Colonic mucosa (tissue), 4 donors: Measurements from ENCODE around the gene VIPR2. TPM values are rescaled to one million over a fixed set of nuclear protein-coding genes. Genes with fewer than 3 reads are reported as not detected.

Source experiments
- DNase-seq: peaks from one replicate; pipeline ENCODE4 v3.0.0-alpha.2; 2020
- H3K27ac ChIP-seq: fragments of 200-600 bp; one replicate; pipeline ENCODE4 v1.8.0; 2021
- H3K27me3 ChIP-seq: fragments of 200-600 bp; one replicate; pipeline ENCODE4 v1.8.0; 2021
- H3K36me3 ChIP-seq: fragments of 200-600 bp; one replicate; pipeline ENCODE4 v1.8.0; 2021
- H3K4me1 ChIP-seq: fragments of 200-600 bp; one replicate; pipeline ENCODE4 v1.8.0; 2021; ENCODE audit warnings: mild to moderate bottlenecking
- H3K4me3 ChIP-seq: fragments of 200-600 bp; one replicate; pipeline ENCODE4 v1.8.0; 2021
- H3K9ac ChIP-seq, 2 donors: one replicate each; pipeline ENCODE4 v1.7.0; 2013; ENCODE audit warnings: control low read depth in 2 of 2, low read depth in 2 of 2, low read length in 2 of 2
- H3K9me3 ChIP-seq: fragments of 200-600 bp; one replicate; pipeline ENCODE4 v1.8.0; 2021
- CTCF ChIP-seq: fragments of 200-600 bp; IDR thresholded peaks from one replicate; pipeline ENCODE4 v1.8.0; 2022; ENCODE audit warnings: antibody characterized with exemption, mild to moderate bottlenecking
- intact Hi-C: fragments of 100-400 bp; cut with DNase I; formaldehyde crosslinking; loops from one replicate; pipeline ENCODE4 v1.14.1; 2022
- total RNA-seq, 2 donors: library from RNA; stranded (reverse); fragmentation: NEBNext Ultra II Directional in 1 of 2; extraction: Animal tissue kit (Norgen Biotek cat#: 25700) in 1 of 2; gene quantifications; one replicate each; pipeline ENCODE4 v1.2.1, GENCODE V29; 2021
- donor health status: healthy.
- donor health status: DM: no; HTN: no; CAD: no.
- donor health status: DM: no; HTN: no; CAD: no.

The VIPR2 gene
- total RNA-seq, 2 donors from 2014 or later, result 0.37 to 1.3 TPM

GRCh38 chr7:158997471-158997870, 147.2 kb downstream of the VIPR2 start:
- H3K9me3 ChIP-seq, result no peaks in the 10 kb centered on the region
- no peak for TF ChIP-seq CTCF
- no peak overlapping the region for H3K27ac ChIP-seq
- no peaks in the 10 kb centered on the region for H3K4me1 ChIP-seq
- DNase-seq, result no peak
- H3K4me3 ChIP-seq, result no peak overlapping the region
- intact Hi-C loops, result no loop called here
- H3K9ac ChIP-seq, result no peak overlapping the region
- H3K36me3 ChIP-seq, result no peaks in the 10 kb centered on the region
- peaks cover 4% of the 10 kb centered on the region for H3K27me3 ChIP-seq

- no peak for TF ChIP-seq CTCF
- intact Hi-C loops, result no loop called here
- no peaks in the 10 kb centered on the region for H3K4me1 ChIP-seq
- no peak overlapping the region for H3K9ac ChIP-seq
- no peak for DNase-seq
- H3K27me3 ChIP-seq, result peaks cover 7% of the 10 kb centered on the region
- no peak overlapping the region for H3K27ac ChIP-seq
- H3K36me3 ChIP-seq, result no peaks in the 10 kb centered on the region
- no peaks in the 10 kb centered on the region for H3K9me3 ChIP-seq
- no peak overlapping the region for H3K4me3 ChIP-seq
These were observed 147.6 kb downstream of the VIPR2 start for GRCh38 chr7:158997110-158997453.

GRCh38 chr7:158996214-158997109, 148.2 kb downstream of the VIPR2 start:
- Histone ChIP-seq H3K9ac (no peak overlapping the region), H3K9me3 (no peaks in the 10 kb centered on the region), H3K4me1 (no peaks in the 10 kb centered on the region), H3K36me3 (no peaks in the 10 kb centered on the region), H3K27ac (no peak overlapping the region), H3K4me3 (no peak overlapping the region), H3K27me3 (peaks cover 12% of the 10 kb centered on the region)
- intact Hi-C loops, result no loop called here
- DNase-seq, result no peak
- TF ChIP-seq CTCF, result no peak

- Histone ChIP-seq H3K4me3 (no peak overlapping the region), H3K9me3 (no peaks in the 10 kb centered on the region), H3K4me1 (no peaks in the 10 kb centered on the region), H3K27ac (no peak overlapping the region), H3K9ac (no peak overlapping the region), H3K36me3 (no peaks in the 10 kb centered on the region), H3K27me3 (peaks cover 13% of the 10 kb centered on the region)
- intact Hi-C loops, result no loop called here
- TF ChIP-seq CTCF, result no peak
- no peak for DNase-seq
These were observed 149.2 kb downstream of the VIPR2 start for GRCh38 chr7:158995514-158995913.

- no peak overlapping the region for H3K4me3 ChIP-seq
- no peak for TF ChIP-seq CTCF
- H3K4me1 ChIP-seq, result no peaks in the 10 kb centered on the region
- no peak overlapping the region for H3K9ac ChIP-seq
- DNase-seq, result no peak
- H3K36me3 ChIP-seq, result no peaks in the 10 kb centered on the region
- no peak overlapping the region for H3K27ac ChIP-seq
- no peaks in the 10 kb centered on the region for H3K9me3 ChIP-seq
- intact Hi-C loops, result no loop called here
- H3K27me3 ChIP-seq, result peaks cover 13% of the 10 kb centered on the region
These were observed 150.0 kb downstream of the VIPR2 start for GRCh38 chr7:158994687-158995086.
